ENCODE measurements around the gene PCDH9. TPM values are rescaled to one million over a fixed set of nuclear protein-coding genes. Genes with fewer than 3 reads are reported as not detected.

Gene PCDH9
- total RNA-seq, 1 experiment from 2014 or later, result under 0.01 TPM

DNA sequence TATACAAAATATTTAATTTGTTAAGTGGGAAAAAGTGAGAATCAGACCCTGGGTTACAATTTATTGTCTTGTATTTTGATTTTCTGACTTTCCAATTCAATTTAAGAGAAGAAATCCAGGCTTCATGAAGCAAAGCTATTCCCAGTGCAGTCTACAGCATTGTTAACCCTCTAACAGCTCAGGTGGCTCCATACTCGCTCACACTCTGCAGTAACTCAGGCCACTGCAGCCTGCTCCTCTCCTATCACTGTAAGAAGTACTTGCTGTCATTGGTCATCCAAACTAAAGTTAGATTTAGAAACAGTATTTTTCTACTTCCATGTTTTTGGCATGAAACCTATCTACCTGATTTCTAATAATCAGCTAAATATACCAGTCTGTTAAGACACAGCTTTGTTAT, 830.3 kb downstream of the PCDH9 start:
- no peak for DNase-seq (ENCODE audit: low read depth)

DNA sequence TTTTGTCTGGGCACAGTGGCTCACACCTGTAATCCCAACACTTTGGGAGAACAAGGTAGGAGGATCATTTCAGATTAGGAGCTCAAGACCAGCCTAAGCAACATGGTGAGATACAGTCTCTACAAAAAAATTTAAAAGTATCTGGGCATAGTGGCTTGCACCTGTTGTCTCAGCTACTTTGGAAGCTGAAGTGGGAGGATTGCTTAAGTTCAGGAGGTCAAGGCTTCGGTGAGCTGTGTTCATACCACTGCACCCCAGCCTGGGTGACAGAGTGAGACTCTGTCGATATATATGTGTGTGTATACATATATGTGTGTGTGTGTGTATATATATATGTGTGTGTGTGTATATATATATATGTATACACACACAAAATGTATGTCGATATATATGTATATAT, 833.0 kb downstream of the PCDH9 start:
- DNase-seq (ENCODE audit: low read depth), result no peak

DNA sequence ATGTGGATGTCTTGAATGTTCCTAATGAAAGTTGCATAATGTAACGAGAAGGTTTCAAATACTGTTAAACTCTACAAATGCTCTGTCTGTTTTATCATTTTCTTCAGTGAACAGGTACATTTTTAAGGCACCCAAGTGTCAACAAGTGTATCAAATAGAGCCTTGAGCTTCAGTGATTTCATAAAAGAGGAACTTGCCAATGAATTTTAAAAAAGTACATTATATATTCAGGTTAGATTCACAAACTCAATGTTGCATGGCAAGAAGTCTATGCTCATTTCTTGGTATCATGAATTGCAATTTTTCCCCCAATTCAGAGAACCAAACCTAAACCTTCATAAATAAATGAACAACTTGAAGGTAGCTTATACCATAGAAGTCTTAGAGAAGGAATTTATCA, 838.8 kb downstream of the PCDH9 start:
- no peak for DNase-seq (ENCODE audit: low read depth)

DNA sequence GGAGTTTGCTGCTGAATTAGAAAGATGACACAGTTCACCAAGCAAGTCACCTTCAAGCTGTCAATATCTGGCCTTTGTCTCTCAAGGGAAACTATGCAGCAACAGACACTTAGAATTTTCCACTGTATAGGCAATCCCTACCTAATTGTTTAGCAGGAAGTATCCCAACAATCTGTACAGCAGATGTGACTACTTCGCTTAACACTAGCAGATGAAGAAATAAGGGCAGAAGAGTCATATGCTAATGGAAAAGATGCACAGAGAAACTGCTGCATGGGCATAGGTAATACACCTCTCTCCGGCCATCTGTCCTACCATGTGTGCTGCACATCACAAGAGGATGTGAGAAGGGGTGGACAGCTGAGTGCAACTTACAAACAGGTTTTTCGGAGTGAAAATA, 851.2 kb downstream of the PCDH9 start:
- DNase-seq (ENCODE audit: low read depth), result no peak

DNA sequence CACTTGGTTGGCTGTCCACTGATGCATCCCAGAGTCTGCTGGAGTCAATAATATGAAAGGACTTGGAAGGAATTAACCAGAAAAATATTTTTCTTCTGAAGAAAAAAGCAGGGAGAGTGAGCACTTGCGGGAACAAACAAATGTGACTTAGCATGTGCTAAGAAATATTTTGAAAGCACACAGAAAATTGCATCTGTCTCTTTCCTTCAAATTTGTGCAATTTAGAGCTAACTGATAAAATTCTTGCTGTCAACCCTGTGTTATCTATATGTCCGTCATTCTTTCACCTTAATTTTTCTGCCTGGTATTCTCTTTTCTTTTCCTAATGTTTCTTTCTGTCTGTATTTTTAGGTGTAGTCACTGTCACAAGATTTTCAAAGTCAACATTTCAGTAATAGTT, 852.6 kb downstream of the PCDH9 start:
- no peak for DNase-seq (ENCODE audit: low read depth)

DNA sequence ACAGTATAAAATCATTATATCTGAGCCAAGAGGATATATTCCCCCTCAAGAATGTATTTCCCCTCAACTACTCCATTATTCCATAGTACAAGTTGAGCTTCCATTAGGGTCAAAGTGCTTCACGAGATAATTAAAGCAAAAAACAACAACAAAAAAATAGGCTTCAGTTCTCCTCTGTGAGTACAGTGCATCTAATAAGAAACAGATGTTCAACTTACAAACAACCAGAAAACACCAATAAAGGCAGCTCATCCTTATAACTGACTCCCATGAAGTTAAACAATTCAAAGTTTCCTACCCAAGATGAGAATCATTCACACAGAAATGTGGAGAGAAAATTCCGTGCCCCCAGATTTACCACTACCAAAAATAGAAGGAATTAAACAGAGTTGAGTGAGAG, 854.4 kb downstream of the PCDH9 start:
- DNase-seq (ENCODE audit: low read depth), result no peak

DNA sequence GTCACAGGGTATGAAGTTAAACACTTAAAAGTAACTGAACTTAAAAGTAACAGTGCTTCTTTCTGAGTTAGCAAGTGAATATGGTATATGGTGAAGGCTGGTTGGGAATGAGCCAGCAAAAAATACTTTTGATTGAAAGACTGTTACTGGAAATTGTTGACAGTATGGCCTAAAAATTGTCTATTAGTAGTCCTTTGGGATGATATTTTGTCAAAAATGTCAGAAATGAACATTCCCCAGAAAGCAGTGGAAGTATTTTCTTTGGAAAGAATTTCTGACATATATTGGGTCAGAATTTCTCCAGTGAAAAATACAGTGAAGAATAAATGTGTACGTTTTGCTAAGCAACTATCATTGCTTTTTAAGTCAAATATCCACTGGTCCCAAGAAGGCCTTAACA, 860.5 kb downstream of the PCDH9 start:
- DNase-seq (ENCODE audit: low read depth), result no peak

DNA sequence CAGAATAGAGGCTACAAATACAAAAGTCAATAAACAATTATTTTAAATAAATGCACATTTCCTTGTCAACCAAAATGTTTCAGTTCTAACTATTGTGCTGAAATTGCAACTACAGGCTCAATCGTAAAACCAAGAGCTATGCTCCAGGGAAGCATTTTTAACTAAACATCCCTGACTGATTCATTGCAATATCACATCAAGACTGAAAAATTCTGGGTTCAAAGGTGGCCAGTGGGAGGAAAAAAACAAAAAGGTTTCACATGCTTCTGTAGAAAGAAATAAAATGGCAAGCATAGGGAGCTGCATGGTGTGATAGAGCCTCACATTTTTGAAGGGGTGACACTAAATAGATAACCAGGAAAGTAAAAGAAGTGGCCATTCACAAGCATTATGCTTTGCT, 862.8 kb downstream of the PCDH9 start:
- DNase-seq (ENCODE audit: low read depth), result no peak

DNA sequence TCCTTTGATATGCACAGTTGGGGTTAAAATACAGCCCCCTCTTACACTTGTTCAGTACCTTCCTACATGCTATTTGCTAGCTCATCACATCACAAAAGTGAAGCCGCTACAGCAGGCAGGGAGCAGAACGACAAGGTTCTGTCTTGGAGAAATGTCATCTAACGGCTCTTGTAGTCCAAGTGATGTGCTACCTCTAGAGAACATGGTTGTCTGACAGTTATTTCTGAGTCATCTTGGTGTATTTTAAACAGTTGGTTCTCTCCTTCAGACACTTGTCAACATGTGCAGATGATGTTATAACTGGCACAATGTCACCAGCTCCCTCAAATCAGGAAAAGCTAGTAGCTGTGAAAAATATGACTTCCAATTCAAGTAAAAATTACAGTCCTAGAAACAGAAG, 865.0 kb downstream of the PCDH9 start:
- DNase-seq (ENCODE audit: low read depth), result no peak

DNA sequence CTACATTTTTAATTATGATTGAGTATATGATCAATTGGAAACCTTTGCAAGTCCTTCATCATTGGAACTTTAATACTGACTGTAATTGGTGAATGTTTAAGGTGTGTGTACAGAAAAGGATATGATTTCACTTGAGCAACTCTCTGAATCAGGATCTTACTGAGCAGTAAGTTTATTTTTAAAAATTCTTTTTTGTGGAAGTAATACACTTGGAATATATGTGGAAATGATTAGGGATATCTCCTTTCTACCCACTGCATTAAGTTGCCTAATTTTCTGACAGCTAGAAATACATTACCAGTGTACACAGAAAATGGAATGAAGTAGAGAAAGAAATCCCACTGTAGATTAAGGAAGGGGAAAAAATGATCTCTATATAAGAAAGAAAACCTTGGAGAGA, 865.8 kb downstream of the PCDH9 start:
- DNase-seq (ENCODE audit: low read depth), result no peak

DNA sequence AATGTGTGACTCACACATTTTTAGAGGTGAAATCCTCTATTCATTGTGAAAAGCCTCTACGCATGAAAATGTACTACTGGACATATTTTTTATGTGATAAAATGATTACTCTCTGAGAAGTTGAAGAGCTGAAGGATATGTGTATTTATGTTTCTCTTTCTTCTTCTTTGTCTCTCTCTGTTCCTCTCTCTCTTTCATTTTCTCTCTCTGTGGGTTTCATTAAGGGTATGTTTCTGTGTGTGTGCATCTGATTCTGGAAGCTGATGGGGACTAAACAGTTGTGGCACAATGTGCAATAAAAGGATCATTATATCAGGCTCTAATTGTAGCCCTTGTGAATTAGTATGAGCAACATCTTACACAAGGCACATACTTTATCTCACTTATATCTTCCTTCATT, 867.7 kb downstream of the PCDH9 start:
- no peak for DNase-seq (ENCODE audit: low read depth)

DNA sequence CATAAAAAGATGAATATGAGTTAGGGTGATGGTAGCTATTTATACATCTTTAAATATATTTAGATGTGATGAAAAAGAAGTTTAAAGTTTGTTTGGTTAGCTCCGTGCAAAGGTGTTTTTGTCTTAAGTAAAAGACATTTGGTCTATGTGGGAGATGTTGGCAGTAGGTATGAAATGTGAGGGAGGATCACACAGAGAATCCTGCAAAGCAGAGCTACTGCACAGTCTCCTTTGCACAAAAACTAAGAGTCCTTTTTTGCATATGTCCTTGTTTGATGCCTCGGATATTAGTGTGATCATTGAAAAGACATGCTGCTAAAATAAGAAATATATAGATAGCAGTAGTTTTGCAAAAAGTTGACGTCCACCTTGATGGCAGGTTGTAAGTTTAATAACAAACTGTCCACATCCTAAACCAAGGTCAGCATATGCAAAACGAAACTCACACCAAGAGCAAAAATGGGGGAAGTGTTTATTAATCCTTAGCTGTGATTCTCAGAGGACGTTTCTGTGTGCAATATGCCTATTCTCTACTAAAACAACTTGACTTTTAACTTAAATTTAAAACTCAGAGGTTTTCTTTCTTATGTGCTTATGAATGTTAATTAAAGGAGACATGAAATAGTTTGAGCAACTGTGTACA, 870.1 kb downstream of the PCDH9 start:
- no peak for DNase-seq (ENCODE audit: low read depth)

DNA sequence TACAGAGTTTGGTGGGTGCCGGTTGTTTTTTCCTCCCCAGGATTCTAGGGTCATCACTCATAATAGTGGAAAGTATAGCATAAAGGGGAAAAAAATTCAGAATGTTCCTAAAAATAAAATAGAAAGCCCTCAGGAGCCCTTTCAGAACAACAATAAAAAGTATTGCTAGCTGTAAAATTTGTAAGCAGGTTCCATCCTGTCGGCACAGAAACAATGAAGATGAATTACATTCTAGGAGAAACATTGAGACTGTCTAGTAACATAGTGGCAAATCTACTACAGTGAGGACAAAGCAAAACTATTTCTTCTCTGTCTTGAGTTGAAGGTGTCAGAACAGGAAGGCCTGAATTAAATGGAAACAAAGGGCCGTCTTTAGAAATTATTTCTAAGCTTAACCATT, 870.7 kb downstream of the PCDH9 start:
- no peak for DNase-seq (ENCODE audit: low read depth)

DNA sequence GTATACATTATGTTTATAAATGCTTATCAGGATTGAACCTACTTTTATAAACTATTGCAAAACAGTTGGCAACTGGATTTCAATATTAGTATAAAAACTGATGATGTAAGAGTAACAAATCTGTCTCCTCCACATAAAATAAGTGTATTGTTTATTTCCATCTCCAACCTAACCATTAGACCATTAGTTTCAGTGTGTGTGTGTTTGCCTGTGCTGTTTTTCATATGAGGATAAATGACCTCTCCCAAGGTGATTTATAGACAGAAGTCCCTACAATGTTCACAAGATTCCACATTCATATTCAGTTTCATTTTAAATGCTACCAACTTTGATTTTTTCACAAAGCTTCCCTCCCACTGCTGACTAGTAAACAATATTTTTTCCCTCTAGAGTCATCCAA, 871.6 kb downstream of the PCDH9 start:
- no peak for DNase-seq (ENCODE audit: low read depth)

DNA sequence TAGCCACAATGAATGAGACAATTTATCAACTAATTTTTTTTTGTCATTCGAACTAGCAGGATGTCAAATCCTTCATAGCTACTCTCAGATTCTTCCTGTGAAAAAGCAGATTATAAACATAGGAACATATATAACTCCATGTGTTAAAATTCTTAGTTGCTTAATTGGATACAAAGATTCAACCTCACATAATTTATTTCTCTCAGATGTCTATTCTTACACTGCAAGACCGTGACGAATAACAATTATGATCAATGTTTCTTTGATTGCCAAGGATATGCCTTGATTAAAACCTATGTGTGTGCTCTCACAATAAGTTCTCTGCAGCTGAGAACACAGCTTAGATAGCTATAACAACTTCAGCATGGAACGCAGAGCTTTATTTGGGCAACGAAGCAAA, 872.7 kb downstream of the PCDH9 start:
- DNase-seq (ENCODE audit: low read depth), result no peak

DNA sequence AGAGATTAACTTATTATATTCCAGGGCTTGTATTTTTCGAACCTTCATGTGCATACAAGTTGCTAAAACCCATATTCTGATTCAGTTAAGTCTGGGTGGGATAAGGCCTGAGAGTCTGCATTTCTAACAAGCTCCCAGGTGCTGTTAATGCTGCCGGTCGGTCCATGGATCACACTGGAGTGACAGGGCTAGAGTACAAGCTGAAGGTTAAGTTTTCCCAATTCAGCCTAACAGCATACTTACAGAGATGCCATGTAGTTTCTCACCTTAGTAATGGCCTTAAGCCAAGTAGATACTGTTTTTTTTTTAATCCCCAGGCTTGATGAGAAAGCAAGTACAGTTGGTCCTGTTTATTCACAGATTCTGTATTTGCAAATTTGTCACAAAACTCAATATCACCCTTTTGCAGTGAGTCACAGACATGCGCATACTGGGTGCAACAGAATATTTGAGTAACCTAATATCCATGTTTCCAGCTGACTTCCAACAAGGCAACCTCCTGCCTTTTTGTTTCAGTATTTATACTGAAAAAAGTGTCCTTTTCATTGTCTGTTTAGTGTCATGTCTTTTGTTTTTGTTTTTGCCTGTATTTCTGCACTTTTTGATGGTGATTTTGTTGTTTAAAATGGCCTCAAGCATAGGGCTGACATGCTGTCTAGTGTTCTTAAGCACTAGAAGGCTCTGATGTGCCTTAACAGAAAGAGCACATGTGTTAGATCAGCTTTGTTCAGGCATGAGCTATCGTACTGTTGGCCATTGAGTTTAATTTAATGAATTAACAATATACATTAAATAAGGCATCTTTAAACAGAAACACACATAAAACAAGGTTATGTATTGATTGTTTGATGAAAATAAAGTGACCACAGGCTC, 875.0 kb downstream of the PCDH9 start:
- no peak for DNase-seq (ENCODE audit: low read depth)

DNA sequence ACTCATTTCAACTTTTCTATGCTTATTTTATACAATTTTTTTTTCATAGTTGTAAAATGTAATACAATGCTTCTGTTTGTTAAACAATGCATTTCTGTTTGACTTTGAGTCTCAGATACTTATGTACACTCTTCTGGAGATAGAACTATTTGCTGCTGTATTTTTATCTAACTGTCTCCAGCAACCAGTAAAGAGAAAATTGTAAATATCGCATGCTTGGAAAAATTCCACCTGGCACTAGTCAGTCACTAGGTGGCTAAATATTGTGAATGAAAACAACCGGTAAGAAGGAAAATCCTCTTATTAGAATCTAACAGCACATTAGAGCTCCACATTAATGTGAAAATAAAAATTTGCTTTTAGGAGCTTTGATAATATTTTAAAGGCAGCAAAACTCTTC, 876.5 kb downstream of the PCDH9 start:
- DNase-seq (ENCODE audit: low read depth), result no peak

DNA sequence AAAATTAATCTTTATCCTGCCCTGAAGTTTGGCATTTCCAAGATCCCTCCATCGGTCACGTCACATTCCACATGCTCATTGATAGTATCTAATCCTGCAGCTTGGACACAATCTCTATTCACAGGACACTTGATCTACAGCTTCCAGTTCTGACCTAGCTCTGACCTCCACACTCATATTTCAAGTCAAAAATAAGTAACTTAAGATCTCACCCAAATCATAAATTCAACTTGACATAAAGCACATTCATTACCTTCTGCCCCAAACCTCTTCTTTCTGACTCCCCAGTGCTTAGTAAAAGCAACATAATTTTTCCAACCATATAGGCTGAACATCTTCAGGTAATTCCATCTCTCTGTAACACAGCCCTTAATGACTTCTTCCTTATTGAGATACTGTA, 880.2 kb downstream of the PCDH9 start:
- no peak for DNase-seq (ENCODE audit: low read depth)

DNA sequence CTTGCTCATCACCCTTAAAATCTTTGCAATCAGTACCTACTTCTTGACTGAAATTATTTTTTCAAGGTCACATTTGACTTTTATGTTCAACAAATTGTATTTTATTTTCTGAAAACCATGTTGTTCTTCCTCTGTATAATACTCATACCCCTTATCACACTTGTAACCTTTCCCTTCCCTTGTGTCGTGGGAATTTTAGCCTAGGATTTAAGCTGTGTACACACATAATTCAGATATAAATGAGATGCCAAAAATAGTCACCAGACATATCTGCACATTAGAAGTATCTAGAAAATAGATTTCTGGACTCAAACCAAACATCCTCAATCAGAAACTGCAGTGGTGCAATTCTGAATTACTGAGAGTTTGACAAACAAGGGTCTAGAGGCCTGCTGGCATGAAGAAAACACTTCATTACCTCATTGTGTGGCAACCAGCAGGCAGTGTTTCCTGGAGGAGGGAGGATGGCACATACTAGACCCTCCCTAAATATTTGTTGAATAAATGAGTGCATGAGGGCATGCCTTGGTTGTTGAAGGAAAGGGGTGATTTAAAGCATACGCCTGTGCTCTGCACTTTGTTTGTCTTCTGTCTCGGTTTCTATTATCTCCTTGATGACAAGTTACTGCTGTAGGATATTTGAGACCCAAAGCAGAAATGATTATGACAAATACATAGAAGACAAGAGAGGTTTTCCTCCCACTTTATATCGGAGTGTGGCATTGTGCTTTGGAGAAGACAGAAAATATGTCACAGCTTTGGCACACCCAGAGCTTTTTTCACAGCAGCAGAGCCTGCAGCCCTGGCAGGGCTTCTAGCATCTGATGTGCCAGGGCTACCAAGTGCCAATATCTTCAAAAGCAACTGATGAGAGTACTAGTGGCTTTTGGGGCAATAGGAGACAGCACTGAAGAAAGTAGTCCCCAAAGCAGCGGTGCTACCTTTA, 881.1 kb downstream of the PCDH9 start:
- no peak for DNase-seq (ENCODE audit: low read depth)

DNA sequence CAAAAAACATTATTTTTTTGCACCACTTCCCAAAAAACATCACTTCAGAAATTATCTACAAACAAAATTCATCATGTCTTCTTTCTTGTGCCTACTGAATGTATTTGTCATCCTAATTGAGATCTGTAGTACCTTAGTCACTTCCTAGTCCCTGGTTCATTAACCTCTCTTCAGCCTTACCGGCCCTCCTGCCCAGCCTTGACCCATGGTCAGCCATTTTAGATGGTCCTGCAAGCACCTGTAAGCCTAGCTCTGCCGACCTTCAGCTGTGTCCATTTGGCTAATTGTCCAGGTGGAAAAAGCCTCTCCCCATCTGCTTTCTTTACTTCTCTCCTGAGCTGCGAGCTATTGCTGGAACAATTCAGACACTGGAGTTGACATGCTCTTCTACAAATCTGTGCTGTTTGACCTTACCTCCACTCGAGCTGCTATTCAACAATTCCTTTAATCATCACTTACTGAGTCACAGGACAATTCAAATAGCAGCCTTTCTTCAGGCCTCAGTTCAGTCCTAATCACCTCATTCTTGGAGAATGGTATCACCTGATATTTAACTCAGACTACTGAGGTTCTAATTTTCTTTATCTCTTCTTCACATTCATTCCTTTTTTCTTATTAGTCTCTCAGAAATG, 882.5 kb downstream of the PCDH9 start:
- DNase-seq (ENCODE audit: low read depth), result no peak

DNA sequence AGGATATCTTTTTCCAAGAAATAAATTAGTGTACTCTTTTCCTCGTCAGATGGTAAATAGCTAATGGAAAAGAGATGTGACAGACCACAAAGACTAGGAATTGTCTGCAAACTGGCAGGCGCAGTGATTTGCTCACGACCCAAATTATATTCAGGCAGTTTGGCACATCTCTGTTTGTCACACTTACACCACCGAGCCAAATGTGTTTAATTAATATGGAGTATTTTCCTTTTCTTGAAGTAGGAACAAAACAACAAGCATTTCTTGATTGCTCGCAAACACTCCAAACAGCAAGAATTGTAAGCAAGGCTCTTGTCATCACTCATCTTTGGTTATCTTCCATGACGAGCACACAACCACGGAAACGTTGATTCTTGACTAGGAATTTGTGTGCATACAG, 884.2 kb downstream of the PCDH9 start:
- no peak for DNase-seq (ENCODE audit: low read depth)

DNA sequence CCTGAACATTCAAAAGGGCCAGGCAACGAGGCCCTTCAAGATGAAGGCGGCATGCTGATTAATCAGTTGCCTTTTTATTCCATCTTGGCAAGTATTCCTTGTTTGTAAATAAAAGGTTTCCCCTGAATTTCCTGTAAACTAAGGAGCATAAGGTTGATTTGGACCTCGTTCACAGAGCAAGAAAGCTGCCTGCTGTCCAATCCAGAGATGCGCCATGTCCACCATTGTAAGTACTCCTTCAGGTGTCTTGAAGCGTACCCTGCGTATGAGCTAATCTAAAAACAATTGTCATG, 884.7 kb downstream of the PCDH9 start:
- no peak for DNase-seq (ENCODE audit: low read depth)

Measured in Daoy (cell line).